T1000 (cell line): ENCODE measurements around the gene ZNHIT3.

Experiments
- DNase-seq: peaks from one replicate; lab custom pipeline; 2025; ENCODE audit warnings: mixed read lengths; lab: John Stamatoyannopoulos, UW

The ZNHIT3 gene

DNA sequence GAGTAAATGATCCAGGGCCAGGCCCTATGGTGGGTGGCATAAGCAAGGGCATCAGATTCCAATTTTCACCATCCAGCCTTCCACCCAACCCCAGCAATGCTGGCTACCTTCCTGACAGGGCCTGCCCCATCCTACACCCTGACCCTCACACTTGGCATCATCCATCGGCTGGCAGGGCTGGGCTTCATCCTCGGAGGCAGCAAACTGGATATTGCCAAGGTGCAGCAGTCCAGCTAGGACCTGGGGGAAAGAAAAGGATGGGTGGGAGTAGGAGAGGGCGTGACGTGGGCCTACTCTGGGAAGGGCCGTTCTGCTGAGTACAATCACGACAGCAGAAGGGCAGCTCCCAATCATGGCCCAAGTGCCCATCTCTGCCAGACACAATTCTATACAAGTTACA is 24.7 kb downstream of the ZNHIT3 start:
- DNase-seq, result no peak

DNA sequence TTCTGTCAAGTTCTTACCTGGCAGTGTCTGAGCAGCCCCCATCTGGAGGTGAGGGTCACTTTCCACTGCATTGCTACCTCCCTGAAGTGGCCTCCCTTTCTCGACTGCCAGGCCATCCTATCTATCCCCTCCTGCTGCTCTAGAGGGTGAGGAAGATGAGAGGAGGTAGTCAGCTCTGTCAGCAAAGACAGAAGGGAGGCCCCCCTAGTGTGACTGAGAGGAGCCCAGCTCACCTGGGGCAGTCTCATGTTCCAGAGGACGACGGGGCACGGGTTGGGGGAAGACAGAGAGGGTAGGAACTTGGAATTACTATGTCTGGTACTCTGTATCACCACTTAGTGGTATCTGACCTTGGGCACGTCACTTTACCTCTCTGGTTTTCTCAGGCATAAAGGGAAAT is 26.2 kb downstream of the ZNHIT3 start:
- no peak for DNase-seq

DNA sequence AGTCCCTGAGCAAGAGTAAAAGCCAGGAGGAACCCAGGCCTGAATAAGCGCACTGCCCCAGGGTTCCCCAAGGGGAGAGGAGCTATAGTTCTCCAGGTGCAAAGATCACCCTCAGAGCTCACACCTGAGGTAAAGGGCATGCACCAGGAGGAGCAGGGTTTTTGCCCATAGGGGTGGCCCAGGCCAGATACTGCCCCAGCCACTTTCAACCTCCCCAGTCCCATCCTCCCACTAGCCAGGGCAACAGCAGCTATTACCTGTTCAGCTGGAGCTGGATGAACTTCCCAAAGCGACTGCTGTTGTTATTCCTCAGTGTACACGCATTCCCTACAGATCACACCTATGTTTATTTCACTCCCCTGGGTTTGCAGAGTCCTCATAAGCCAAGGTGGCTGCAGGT is 28.4 kb downstream of the ZNHIT3 start:
- no peak for DNase-seq

DNA sequence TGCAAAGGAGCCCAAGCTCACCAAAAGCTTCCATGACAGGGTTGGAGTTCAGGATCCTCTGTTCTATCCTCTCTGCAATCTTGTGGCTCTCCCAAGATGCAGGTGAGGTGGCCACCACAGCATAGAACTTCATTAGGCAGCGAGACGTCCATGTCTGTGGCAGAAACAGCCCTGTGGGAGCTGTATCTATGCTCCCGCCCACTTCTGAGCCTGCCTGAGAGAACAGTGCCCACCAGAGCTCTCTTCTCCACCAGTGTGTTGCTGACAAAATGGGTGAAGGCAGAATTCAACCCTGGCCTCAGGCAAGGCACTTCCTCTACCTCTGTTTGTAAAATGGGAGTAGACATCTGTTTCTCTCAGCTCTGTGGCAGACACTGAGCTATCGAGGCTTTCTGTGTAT is 29.4 kb downstream of the ZNHIT3 start:
- no peak for DNase-seq

DNA sequence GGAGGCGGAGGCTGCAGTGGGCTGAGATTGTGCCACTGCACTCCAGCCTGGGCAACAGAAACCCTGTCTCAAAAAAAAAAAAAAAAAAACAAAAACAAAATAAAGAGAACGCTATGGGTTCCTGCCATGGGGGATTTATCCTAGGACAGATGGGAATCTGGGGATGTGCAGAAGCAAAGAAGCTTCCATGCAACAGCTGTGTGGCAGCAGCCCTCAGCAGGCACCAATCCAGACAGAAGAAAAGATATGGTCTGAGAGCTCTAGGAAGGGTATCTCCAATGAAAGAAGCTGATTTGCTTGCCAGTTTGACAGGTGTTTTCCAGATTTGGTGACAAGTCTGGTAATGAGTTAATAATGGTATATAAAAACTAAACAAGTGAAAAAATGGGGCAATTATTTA is 36.6 kb downstream of the ZNHIT3 start:
- DNase-seq, result no peak

DNA sequence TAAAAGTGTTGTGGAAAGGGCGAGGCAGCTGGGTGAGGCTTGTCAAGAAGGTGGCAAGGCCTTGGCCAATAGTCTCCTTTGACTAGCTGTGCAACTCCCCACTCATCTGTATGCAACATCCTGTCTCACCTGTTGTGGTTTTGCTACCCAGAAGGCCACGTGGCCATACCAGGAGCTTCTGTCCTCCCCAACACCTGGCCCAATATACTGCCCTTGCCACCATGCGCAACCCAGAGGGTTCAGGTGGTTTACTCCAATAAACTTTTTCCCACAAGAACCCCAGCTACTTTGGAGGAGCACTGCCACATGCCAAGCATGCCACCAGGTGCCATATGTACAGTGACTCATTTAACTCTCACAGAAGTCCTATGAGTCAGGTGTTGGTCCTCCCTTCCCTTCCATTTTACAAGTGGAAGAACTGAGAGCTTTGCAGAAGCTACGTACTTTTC is 38.0 kb downstream of the ZNHIT3 start:
- no peak for DNase-seq

DNA sequence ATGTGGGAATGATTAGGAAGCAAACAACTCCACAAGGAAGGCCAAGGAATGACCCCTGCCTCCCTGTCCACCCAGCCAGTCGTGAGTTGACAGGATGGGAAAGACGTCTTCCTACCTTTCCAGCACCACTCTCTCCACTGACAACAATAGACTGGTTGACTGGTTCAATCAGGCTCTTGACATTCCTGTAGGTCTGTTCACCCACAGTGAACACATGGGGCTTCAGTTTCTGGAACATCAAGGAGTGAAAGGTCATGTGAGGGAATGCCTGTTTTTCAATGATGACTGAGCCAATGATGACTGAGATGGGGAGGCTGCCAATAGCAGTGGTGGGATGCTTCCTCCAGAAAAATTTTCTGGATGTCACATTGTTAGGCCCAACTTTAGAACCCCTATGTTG is 38.6 kb downstream of the ZNHIT3 start:
- no peak for DNase-seq

DNA sequence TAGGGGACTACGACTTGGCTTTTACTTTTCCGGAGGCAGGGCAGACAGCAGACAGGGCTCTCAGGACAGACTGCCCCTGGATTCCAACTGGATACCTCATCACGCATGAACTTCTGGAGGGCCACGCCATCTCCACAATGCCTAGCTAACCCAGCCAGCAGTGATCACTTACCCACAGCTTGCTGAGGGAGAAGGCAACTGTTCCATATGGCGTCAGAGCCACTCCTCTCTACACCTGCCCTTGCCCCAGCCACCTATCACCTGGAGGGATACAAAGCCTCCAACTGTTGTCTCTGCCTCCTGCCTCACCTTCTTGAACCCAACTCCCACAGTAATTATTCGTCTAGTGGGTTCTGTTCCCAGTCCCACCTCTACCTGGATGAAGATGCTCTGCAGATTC is 39.4 kb downstream of the ZNHIT3 start:
- DNase-seq, result no peak

DNA sequence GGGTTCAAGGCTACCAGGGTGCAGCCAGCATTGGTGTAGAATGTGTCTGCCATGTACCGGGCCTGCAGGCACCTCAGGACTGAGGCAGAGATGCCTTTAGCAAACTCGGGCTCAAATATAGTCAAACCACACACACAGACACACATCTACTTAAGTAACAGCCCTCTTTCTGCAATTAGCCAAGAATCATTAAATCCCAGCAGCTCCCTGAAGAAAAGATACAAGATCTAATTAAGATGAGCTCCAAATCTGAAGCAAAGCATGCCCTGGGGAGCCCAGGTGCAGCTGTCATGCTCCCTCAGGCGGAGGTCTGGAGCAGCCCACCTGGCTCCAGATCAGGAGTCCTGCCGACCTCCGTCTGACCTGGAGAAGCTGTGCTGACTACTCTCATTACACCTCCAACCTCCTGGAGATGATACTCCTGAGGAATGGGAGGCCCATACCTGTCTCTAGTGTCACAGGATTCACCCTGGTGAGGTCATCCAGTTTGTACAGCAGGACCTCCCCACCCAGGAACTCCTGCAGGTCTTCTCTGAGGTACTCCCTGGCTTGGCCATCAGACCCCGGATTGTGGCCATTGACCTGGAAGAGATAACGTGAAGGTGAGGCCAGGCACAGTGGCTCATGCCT is 41.3 kb downstream of the ZNHIT3 start:
- DNase-seq, result no peak

DNA sequence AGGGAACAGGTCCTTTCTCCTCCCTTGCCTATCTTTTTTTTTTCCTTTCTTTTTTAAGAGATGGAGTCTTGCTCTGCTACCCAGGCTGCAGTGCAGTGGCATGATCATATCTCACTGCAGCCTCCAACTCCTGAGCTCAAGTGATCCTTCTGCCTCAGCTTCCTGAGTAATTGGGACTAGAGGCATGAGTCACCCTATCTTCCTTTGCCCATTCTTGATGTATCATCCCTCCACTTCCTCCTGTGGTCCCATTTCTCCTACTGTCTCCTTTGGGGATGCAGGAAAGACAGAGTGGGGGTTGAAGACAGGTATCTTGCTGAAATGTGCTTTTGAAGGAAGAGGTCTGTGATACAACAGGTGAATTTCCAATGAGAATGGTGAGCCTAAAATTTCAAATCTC is 42.6 kb downstream of the ZNHIT3 start:
- no peak for DNase-seq

DNA sequence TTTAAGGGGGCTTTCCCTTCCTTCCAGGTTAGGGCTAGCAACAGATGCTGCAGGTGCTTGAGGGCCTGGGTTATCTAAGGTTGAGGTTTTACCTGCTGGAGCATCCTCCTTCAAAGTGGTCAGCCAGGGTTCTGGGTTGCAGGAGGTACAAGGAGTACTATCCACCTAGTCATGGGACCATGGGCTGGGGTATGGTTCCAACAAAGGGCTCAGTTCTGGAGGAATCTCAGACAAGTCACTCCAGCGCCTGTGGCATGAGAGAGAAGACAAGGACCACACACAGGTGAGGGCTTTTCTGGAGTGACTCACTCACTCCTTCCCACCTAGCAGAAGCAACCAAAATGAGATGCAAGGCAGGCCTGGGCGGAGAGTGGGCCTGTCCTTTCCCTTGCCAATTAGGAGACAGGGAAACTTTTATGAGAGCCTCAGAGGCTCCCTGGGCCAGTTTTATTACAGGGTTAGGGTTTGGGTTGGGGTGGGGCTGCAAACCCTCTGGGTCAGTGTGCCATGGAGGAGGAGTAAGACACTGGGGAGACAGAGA is 46.0 kb downstream of the ZNHIT3 start:
- no peak for DNase-seq

DNA sequence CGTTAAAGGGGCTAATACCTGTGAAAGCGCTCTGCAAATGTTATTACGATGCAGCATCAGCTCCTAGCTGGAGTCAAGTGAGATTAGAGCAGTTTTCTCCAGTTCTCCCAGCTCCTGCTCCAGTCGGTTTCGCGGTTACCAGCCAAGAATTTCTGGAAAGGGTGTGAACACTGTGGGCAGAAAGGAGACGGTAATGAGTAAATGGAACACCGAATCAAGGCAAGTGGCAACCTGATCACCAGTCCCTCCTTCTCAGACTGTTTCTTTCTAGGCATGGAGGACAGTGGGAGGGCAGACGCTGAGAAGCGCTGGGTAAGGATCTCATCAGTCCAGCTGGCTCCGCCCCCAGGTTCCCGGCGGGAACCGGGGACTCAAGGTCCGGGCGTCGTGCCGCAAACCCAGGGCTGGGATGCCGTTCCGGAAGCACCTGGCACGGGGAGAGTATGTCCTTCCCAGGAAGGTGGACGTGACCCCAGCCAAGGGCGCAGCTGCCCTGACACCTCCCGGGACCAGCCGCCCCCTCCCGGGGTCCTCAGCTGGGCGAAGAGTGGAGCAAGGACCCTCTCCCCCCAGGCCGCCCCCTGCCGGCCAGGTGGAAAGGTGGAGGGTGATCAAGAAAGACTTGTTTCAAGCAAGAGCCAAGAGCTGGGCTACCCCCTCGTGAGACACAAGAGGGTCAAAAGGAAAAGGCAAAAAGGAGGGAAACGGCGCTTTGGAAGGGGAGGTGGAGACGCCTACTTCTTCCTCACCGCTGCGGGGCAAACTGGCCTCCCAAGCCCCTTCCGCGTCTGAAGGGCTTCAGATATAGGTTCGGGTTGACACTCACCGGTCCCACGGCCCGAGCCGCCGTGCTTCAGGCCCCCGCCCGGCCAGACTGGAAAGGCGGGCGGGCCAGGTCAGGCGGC is 47.7 kb downstream of the ZNHIT3 start:
- DNase-seq, result peak; percentile 48

DNA sequence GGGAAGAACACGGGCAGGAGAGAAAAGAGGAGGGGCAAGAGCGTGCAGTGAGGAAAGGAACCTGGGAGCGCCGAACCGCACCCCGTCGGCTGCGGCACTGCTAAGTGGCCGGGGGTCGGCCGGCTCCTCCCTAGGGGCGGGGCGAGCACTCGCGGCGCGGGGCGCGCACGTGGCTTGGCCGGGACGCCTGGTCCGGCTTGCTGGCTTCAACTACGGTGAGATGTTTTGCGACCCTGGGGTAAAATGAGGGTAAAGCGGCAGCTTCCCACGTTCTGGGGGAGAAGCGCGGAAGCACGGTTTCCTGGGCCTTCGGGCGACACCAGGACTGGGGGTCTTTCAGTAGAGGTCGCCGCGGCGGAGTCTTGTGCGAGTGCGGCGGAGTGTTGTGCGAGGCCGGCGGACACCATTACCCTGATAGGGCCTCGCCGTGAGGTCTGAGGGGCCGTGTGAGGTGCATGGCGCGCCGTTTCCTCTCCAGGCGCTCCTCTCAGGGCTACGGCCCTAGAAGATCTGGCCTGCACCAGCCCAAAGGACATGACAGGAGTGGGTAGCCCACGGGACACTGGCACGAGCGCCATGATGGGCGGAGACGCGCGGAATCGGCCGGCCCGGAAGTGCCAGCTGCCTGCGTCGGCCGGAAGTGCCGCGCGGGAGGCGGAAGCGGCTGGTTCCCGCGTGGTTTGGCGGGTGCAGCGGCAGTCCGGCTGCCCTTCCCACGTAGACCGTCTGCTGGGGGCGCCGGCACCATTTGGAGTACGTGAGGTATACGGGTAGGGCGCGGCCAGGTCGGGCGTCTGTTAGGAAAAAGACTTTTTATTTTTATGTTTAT is 48.6 kb downstream of the ZNHIT3 start, which contains the start of the genes MYO19 and PIGW:
Gene MYO19 (minus strand): TSS at position 29 of the 829 bp plus-strand sequence. CDS start 2,330 bp downstream, outside the sequence.
Gene PIGW (plus strand): TSS at position 148 of the 829 bp plus-strand sequence. CDS start 2,115 bp downstream, outside the sequence.
- DNase-seq, result peak; percentile 80

DNA sequence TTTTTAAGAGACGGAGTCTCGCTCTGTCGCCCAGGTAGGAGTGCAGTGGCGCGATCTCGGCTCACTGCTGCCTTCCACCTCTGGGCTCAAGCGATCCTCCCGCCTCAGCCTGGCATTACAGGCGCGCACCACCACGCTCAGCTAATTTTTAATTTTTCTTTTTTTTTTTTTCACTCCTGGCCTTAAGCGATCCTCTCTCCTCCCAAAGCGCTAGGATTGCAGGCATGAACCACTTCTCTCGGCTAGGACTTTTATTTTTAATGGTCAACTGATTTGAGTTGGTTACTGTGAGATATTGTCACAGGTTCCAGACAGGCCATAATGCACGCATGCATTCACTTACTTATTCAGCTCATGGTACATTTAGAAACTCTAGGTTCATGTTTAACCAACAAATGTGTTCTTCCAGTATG is 49.2 kb downstream of the ZNHIT3 start:
- DNase-seq, result no peak

DNA sequence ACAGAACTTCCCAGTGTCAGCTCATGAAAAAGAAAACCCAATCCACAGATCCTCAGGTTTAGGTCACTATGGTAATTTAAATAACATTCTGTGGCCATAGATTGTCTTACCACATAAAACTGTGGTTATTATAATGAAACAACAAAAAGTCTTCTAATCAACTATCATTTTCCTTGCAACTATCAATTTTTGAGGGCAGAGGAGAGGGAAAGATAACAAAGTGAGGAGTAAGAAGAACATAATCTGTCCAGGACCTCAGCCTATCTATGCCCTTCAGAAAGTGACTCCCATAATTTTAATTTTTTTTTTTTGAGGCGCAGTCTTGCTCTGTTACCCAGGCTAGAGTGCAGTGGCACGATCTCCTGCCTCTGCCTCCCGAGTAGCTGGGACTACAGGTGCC is 54.2 kb downstream of the ZNHIT3 start:
- DNase-seq, result no peak

DNA sequence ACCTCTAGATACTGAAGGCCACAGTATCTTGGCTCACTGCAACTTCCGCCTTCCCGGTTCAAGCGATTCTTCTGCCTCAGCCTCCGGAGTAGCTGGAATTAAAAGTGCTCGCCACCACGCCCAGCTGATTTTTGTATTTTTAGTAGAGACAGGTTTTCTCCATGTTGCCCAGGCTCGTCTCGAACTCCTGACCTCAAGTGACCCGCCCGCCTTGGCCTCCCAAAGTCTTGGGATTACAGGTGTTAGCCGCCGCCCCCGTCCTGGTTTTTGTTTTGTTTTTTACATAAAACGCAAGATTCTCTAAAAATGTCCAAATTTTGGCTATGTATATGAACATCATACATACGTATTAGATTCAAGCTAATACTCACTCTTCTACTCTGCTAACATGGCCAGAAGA is 56.3 kb downstream of the ZNHIT3 start:
- DNase-seq, result no peak

DNA sequence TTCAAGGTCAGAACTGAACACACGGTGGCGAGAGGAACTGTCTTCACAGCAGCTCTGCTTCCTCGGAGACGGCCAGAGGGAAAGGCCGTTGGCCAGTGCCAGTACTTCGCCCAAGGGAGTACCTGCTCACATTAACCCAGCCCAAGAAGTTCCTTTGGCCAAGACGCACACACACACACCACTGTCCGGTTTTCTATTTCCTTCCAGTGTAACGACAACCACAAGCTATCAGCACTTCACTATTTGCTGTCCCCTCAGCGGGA is 57.5 kb downstream of the ZNHIT3 start:
- no peak for DNase-seq

DNA sequence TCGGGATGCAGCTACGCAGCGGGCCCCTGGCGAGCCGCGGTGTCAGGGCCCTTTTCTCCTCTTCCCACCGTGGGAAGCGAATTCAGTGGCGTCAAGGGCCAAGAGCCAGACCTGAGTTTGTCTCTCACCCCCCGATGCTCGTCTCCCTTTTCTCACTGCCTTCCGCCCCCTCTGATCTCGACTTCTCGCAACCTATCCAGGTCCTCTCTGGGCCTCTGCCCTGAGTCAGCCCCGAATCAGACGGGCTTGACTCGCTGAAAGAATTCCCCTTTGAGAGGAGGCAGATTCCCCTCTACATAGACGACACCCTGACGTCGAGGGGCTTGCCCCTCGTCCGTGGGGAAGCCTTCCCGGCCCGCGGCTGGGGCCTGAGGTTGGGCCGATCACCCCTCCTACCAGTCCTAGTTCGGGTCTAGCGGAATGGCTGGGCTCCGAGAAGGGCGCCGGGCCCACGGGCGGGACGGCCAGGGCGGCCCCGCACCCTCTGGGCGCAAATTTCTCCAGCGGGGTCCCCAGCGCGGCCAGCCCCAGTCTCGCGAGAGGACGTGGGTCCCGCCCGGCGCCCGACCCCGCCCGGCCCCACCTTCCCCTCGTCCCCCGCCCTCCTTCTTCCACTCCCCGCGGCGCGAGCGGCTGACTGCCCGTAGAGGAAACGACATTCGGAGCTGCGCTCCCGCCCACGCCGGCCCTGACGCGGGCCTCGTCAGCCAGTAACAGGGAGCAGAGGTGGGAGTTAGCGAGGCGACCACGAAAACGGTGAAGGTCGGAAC is 58.0 kb downstream of the ZNHIT3 start, which contains the start of gene GGNBP2:
Gene GGNBP2 (plus strand): TSS at position 613 of the 770 bp plus-strand sequence. CDS start 806 bp downstream, outside the sequence.
- DNase-seq, result peak; percentile 85

DNA sequence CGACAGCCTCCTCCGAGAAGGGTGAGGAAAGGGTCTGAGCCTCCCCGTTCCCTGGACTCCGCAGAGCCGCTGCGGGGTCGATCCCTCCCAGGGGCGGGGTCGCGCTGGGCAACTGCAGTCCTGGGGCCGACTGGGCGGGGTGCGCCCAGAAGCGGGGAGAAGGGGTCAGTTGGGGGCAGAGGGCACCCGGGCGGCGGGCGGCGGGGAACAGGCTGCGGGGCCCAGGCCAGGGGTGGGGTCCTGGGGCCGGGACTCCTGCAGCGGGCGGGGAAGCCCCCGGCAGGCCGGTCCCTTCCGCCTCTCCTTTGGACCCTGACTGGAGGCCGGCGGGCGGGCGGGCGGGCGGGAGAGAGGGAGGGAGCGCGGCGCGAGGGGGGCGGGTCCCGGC is 58.6 kb downstream of the ZNHIT3 start:
- no peak for DNase-seq
